H1 (cell line): ENCODE results near the gene NT5M. TPM values are rescaled to one million over a fixed set of nuclear protein-coding genes. Genes with fewer than 3 reads are reported as not detected.

Experiments
- CREB1 ChIP-seq: IDR thresholded peaks from 2 replicates; pipeline ENCODE4 v1.6.1; 2012; ENCODE audit warnings: inconsistent platforms
- GTF2F1 ChIP-seq: IDR thresholded peaks from 2 replicates; pipeline ENCODE4 v1.6.1; 2012; ENCODE audit warnings: low read depth, low read length, improper control_type of control experiment, borderline replicate concordance
- RFX5 ChIP-seq: IDR thresholded peaks from 2 replicates; pipeline ENCODE4 v1.6.1; 2011; ENCODE audit warnings: low read depth, low read length, improper control_type of control experiment, borderline replicate concordance
- RXRA ChIP-seq: IDR thresholded peaks from 2 replicates; pipeline ENCODE4 v1.6.1; 2011; ENCODE audit warnings: low read depth, mild to moderate bottlenecking, low read length, moderate library complexity; ENCODE audit not compliant: insufficient read depth
- SP2 ChIP-seq: IDR thresholded peaks from 2 replicates; pipeline ENCODE4 v1.6.1; 2012; ENCODE audit warnings: mild to moderate bottlenecking, low read length, inconsistent platforms
- SP4 ChIP-seq: IDR thresholded peaks from 2 replicates; pipeline ENCODE4 v1.6.1; 2012; ENCODE audit warnings: low read length, inconsistent platforms
- USF2 ChIP-seq: IDR thresholded peaks from 2 replicates; pipeline ENCODE4 v1.6.1; 2011; ENCODE audit warnings: low read length, improper control_type of control experiment
- polyA plus RNA-seq, 7 experiments: library from polyadenylated mRNA; depleted of rRNA in 3 of 7; stranded (reverse) in 5 of 7; unstranded in 2 of 7; fragments of >200 nt in 5 of 7; fragments of 200-250 nt in 2 of 7; gene quantifications; 1 replicate in 5 of 7; 2 replicates in 1 of 7; 4 replicates in 1 of 7; pipeline versions ENCODE4 v1.2.1 to v1.2.3, GENCODE V29; 2011 to 2013; ENCODE audit warnings: missing spikeins in 2 of 7, mixed read lengths in 2 of 7
- total RNA-seq: library from RNA; stranded (reverse); fragmentation: NEBNext Ultra II Directional; extraction: Animal tissue kit (Norgen Biotek cat#: 25700); gene quantifications from 2 replicates; pipeline ENCODE4 v1.2.1, GENCODE V29; 2021

Gene NT5M
- total and polyA plus RNA-seq, 2 of the 8 experiments (the other 6 are each of a cell fraction or from before 2014, with no cell fraction given): 7.6 to 18.2 TPM

- TF ChIP-seq RFX5 (no peak), SP4 (no peak), USF2 (no peak), CREB1 (no peak), RXRA (no peak), GTF2F1 (no peak), SP2 (no peak)
- TF ChIP-seq, all 59 proteins: peak for 0
Observed at GRCh38 chr17:17358866-17359265, 55.7 kb downstream of the NT5M start (continued).
